SK-N-SH (cell line): ENCODE data around the gene SULT2A1. TPM values are rescaled to one million over a fixed set of nuclear protein-coding genes. Genes with fewer than 3 reads are reported as not detected.

Source experiments
- CTCF ChIA-PET: fragments of 300-600, 350-600 bp; formaldehyde crosslinking; extraction: SDS; loops from one replicate; lab custom pipeline; 2021; lab: Yijun Ruan, JAX
- POLR2A ChIA-PET: fragments of 350-600 bp; sonication (Branson Sonifier 250); formaldehyde crosslinking; extraction: SDS; loops from one replicate; lab custom pipeline; 2020; ENCODE audit warnings: antibody characterized with exemption, inconsistent platforms; lab: Yijun Ruan, JAX
- DNase-seq: peaks from one replicate; pipeline ENCODE4 v3.0.0; 2012
- H2AFZ ChIP-seq: fragments of 200-600 bp; sonication (generic); 2 replicates; pipeline ENCODE4 v1.8.1; 2016; ENCODE audit warnings: antibody characterized with exemption, mild to moderate bottlenecking, low read depth
- H3F3A ChIP-seq: fragments of 200-600 bp; sonication (generic); replicated peaks from 2 replicates; pipeline ENCODE3; 2016; ENCODE audit warnings: antibody characterized with exemption, mild to moderate bottlenecking; ENCODE audit not compliant: insufficient read depth
- H3K27ac ChIP-seq, 2 experiments: fragments of 200-500 bp in 1 of 2; fragments of 200-600 bp in 1 of 2; sonication (Bioruptor generic) in 1 of 2; sonication (generic), shearing (Covaris generic) in 1 of 2; 2 replicates each; pipeline versions ENCODE4 v1.5.1 to v1.6.1; 2014 to 2016; ENCODE audit warnings: low read depth in 2 of 2, inconsistent platforms in 1 of 2, low read length in 1 of 2, mild to moderate bottlenecking in 1 of 2, mixed read lengths in 1 of 2
- H3K27me3 ChIP-seq: fragments of 200-600 bp; sonication (generic), shearing (Covaris generic); 2 replicates; pipeline ENCODE4 v1.6.1; 2016; ENCODE audit warnings: mixed run types; ENCODE audit not compliant: insufficient read depth
- H3K36me3 ChIP-seq, 2 experiments: fragments of 200-500 bp in 1 of 2; fragments of 200-600 bp in 1 of 2; sonication (Bioruptor generic) in 1 of 2; sonication (generic) in 1 of 2; replicated peaks in 1 of 2; 2 replicates each; pipeline versions ENCODE3 to v1.5.1; 2014 to 2016; ENCODE audit warnings: low read length in 1 of 2, mild to moderate bottlenecking in 1 of 2; ENCODE audit not compliant: insufficient read depth in 2 of 2, control insufficient read depth in 1 of 2
- H3K4me1 ChIP-seq, 2 experiments: fragments of 200-500 bp in 1 of 2; fragments of 200-600 bp in 1 of 2; sonication (Bioruptor generic) in 1 of 2; sonication (generic), shearing (Covaris generic) in 1 of 2; 2 replicates each; pipeline versions ENCODE4 v1.5.1 to v1.6.1; 2014 to 2016; ENCODE audit warnings: low read depth in 1 of 2, low read length in 1 of 2, mixed run types in 1 of 2; ENCODE audit not compliant: insufficient read depth in 2 of 2, control insufficient read depth in 1 of 2
- H3K4me2 ChIP-seq: fragments of 200-600 bp; sonication (generic), shearing (Covaris generic); 2 replicates; pipeline ENCODE4 v1.6.1; 2017; ENCODE audit warnings: mixed run types
- H3K4me3 ChIP-seq, 2 experiments: fragments of 200-500 bp in 1 of 2; fragments of 200-600 bp in 1 of 2; sonication (Bioruptor generic) in 1 of 2; sonication (generic), shearing (Covaris generic) in 1 of 2; 2 replicates each; pipeline versions ENCODE4 v1.5.1 to v1.8.1; 2014 to 2016; ENCODE audit warnings: low read depth in 2 of 2, inconsistent platforms in 1 of 2, low read length in 1 of 2, mild to moderate bottlenecking in 1 of 2, mixed read lengths in 1 of 2, moderate library complexity in 1 of 2
- H3K79me2 ChIP-seq: fragments of 200-600 bp; sonication (generic); 2 replicates; pipeline ENCODE4 v1.8.1; 2017; ENCODE audit warnings: mild to moderate bottlenecking; ENCODE audit not compliant: insufficient read depth
- H3K9ac ChIP-seq: fragments of 200-600 bp; sonication (generic); 2 replicates; pipeline ENCODE4 v1.6.1; 2017; ENCODE audit warnings: mixed run types
- H3K9me2 ChIP-seq: fragments of 200-600 bp; sonication (generic); 2 replicates; pipeline ENCODE4 v1.6.1; 2017; ENCODE audit warnings: mixed run types
- H3K9me3 ChIP-seq: fragments of 200-600 bp; sonication (generic); 2 replicates; pipeline ENCODE4 v1.6.1; 2017; ENCODE audit warnings: mixed run types, mild to moderate bottlenecking, moderate library complexity
- H4K20me1 ChIP-seq: fragments of 200-600 bp; sonication (generic); 2 replicates; pipeline ENCODE4 v1.6.1; 2017; ENCODE audit warnings: mild to moderate bottlenecking, mixed run types; ENCODE audit not compliant: insufficient read depth
- CHD2 ChIP-seq: fragments of 150-350 bp; IDR thresholded peaks from 2 replicates; pipeline ENCODE4 v1.6.1; 2018; ENCODE audit warnings: low read length; ENCODE audit not compliant: partially characterized antibody
- ELF1 ChIP-seq: IDR thresholded peaks from 2 replicates; pipeline ENCODE4 v1.4.0; 2012
- EP300 ChIP-seq, 2 experiments: IDR thresholded peaks; 2 replicates each; pipeline versions ENCODE4 v1.4.0 to v1.6.1; 2012; ENCODE audit warnings: borderline replicate concordance in 1 of 2, low read depth in 1 of 2, low read length in 1 of 2
- EZH2phosphoT487 ChIP-seq: fragments of 200-600 bp; sonication (generic); IDR thresholded peaks from 2 replicates; pipeline ENCODE4 v1.6.1; 2017; ENCODE audit warnings: low read depth, mixed run types, mild to moderate bottlenecking, antibody characterized with exemption, moderate library complexity, borderline replicate concordance
- FOXJ3 ChIP-seq: sonication (generic); formaldehyde crosslinking; IDR thresholded peaks from 2 replicates; pipeline ENCODE4 v1.5.1; 2020; ENCODE audit warnings: mild to moderate bottlenecking, missing genetic modification reagents
- FOXM1 ChIP-seq: IDR thresholded peaks from 2 replicates; pipeline ENCODE4 v1.4.0; 2012; ENCODE audit warnings: low read depth, mild to moderate bottlenecking
- GABPA ChIP-seq: IDR thresholded peaks from 2 replicates; pipeline ENCODE4 v1.4.0; 2012; ENCODE audit warnings: low read depth, mild to moderate bottlenecking
- GATA2 ChIP-seq: sonication (generic); formaldehyde crosslinking; IDR thresholded peaks from 2 replicates; pipeline ENCODE4 v1.5.0; 2020; ENCODE audit warnings: mild to moderate bottlenecking, missing genetic modification reagents
- MEF2A ChIP-seq: IDR thresholded peaks from 2 replicates; pipeline ENCODE4 v1.4.0; 2012; ENCODE audit warnings: low read depth, borderline replicate concordance
- NRF1 ChIP-seq: IDR thresholded peaks from 2 replicates; pipeline ENCODE4 v1.6.1; 2012; ENCODE audit warnings: low read depth, mild to moderate bottlenecking, low read length
- POLR2AphosphoS5 ChIP-seq: IDR thresholded peaks from 2 replicates; pipeline ENCODE4 v1.6.1; 2012; ENCODE audit warnings: low read depth, low read length
- RCOR1 ChIP-seq: fragments of 150-350 bp; IDR thresholded peaks from 2 replicates; pipeline ENCODE4 v1.6.1; 2017; ENCODE audit warnings: antibody characterized with exemption, low read length
- RFX5 ChIP-seq: IDR thresholded peaks from 2 replicates; pipeline ENCODE4 v1.6.1; 2012; ENCODE audit warnings: mild to moderate bottlenecking, improper control_type of control experiment, low read length
- RXRA ChIP-seq: IDR thresholded peaks from 2 replicates; pipeline ENCODE4 v1.4.0; 2012; ENCODE audit warnings: low read depth, mild to moderate bottlenecking, borderline replicate concordance
- SIN3A ChIP-seq: IDR thresholded peaks from 2 replicates; pipeline ENCODE4 v1.6.1; 2012; ENCODE audit warnings: low read depth, mild to moderate bottlenecking, low read length, moderate library complexity, borderline replicate concordance
- SMC3 ChIP-seq: IDR thresholded peaks from 2 replicates; pipeline ENCODE4 v1.6.1; 2012; ENCODE audit warnings: low read depth, low read length, improper control_type of control experiment
- YY1 ChIP-seq: IDR thresholded peaks from 2 replicates; pipeline ENCODE4 v1.4.0; 2012; ENCODE audit warnings: low read depth, mild to moderate bottlenecking
- WGBS: methylation state at CpG from one replicate; pipeline ENCODE4 v1.1.6; 2017; ENCODE audit warnings: low lambda C conversion rate; 5-methylcytosine and 5-hydroxymethylcytosine counted together
- polyA plus RNA-seq, 3 experiments: library from polyadenylated mRNA; depleted of rRNA; stranded (reverse); fragments of >200 nt; gene quantifications; 2 replicates each; pipeline ENCODE4 v1.2.3, GENCODE V29; 2012
- TF ChIP-seq, protein P1 (sequence below): IDR thresholded peaks from 2 replicates; pipeline ENCODE4 v1.4.0; 2012; ENCODE audit warnings: low read depth, borderline replicate concordance
- TF ChIP-seq, protein P2 (sequence below): fragments of 200-600 bp; sonication (generic); IDR thresholded peaks from 2 replicates; pipeline ENCODE4 v1.6.1; 2017; ENCODE audit warnings: antibody characterized with exemption, mild to moderate bottlenecking, moderate library complexity
- TF ChIP-seq, protein P3 (sequence below): fragments of 150-350 bp; IDR thresholded peaks from 2 replicates; pipeline ENCODE4 v1.6.1; 2016; ENCODE audit warnings: mild to moderate bottlenecking, low read depth, low read length
- TF ChIP-seq, protein P4 (sequence below): fragments of 150-350 bp; IDR thresholded peaks from 2 replicates; pipeline ENCODE4 v1.6.1; 2017; ENCODE audit warnings: antibody characterized with exemption, low read length, low read depth, borderline replicate concordance
- TF ChIP-seq, protein P5 (sequence below): IDR thresholded peaks from 2 replicates; pipeline ENCODE4 v1.4.0; 2012; ENCODE audit warnings: low read depth, borderline replicate concordance
- TF ChIP-seq, protein P6 (sequence below): IDR thresholded peaks from 2 replicates; pipeline ENCODE4 v1.4.0; 2012; ENCODE audit warnings: low read depth

Gene SULT2A1
- polyA plus RNA-seq, 1 of the 3 experiments (the other 2 are of a cell fraction): not detected

DNA sequence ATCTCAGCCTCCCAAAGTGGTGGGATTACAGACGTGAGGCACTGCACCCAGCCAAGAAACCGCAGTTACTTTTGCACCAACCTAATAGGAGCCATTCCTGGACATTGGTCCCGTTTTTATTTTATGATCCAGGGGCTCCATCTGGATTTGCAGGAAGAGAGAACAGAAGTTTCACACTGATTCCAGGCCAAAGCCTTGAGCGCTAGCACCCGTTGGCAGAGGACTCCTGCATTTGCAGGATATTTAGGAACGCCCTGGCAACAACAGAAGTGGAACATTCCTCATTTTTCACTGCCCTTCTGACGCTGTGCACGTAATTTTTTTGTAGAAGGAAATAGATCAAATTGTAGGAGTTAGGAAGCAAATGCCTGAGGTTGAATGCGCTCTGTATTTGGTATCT lies 11.7 kb upstream of the SULT2A1 start:
- Histone ChIP-seq H3F3A (no peaks in the 10 kb centered on the region), H3K4me3 (no peak overlapping the region), H3K4me1 (no peaks in the 10 kb centered on the region), H3K27me3 (peaks cover 58% of the 10 kb centered on the region), H3K9me3 (no peaks in the 10 kb centered on the region), H3K9ac (no peak overlapping the region), H4K20me1 (no peaks in the 10 kb centered on the region), H2AFZ (no peak overlapping the region), H3K9me2 (no peaks in the 10 kb centered on the region), H3K27ac (no peak overlapping the region), H3K36me3 (no peaks in the 10 kb centered on the region), H3K79me2 (no peaks in the 10 kb centered on the region), H3K4me2 (no peak overlapping the region)
- 22% methylated on average over 8 of the region's 9 CpGs for WGBS
- POLR2A ChIA-PET: no interaction called here
- CTCF ChIA-PET: no interaction called here
- no peak for DNase-seq
- TF ChIP-seq, protein P1, sequence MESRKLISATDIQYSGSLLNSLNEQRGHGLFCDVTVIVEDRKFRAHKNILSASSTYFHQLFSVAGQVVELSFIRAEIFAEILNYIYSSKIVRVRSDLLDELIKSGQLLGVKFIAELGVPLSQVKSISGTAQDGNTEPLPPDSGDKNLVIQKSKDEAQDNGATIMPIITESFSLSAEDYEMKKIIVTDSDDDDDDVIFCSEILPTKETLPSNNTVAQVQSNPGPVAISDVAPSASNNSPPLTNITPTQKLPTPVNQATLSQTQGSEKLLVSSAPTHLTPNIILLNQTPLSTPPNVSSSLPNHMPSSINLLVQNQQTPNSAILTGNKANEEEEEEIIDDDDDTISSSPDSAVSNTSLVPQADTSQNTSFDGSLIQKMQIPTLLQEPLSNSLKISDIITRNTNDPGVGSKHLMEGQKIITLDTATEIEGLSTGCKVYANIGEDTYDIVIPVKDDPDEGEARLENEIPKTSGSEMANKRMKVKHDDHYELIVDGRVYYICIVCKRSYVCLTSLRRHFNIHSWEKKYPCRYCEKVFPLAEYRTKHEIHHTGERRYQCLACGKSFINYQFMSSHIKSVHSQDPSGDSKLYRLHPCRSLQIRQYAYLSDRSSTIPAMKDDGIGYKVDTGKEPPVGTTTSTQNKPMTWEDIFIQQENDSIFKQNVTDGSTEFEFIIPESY: no peak
- TF ChIP-seq, protein P2, sequence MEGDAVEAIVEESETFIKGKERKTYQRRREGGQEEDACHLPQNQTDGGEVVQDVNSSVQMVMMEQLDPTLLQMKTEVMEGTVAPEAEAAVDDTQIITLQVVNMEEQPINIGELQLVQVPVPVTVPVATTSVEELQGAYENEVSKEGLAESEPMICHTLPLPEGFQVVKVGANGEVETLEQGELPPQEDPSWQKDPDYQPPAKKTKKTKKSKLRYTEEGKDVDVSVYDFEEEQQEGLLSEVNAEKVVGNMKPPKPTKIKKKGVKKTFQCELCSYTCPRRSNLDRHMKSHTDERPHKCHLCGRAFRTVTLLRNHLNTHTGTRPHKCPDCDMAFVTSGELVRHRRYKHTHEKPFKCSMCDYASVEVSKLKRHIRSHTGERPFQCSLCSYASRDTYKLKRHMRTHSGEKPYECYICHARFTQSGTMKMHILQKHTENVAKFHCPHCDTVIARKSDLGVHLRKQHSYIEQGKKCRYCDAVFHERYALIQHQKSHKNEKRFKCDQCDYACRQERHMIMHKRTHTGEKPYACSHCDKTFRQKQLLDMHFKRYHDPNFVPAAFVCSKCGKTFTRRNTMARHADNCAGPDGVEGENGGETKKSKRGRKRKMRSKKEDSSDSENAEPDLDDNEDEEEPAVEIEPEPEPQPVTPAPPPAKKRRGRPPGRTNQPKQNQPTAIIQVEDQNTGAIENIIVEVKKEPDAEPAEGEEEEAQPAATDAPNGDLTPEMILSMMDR: no peak
- TF ChIP-seq FOXJ3: no peak
- no peak for TF ChIP-seq GATA2
- TF ChIP-seq MEF2A: no peak
- no peak for TF ChIP-seq RCOR1
- TF ChIP-seq GABPA: no peak
- TF ChIP-seq RXRA: no peak

DNA sequence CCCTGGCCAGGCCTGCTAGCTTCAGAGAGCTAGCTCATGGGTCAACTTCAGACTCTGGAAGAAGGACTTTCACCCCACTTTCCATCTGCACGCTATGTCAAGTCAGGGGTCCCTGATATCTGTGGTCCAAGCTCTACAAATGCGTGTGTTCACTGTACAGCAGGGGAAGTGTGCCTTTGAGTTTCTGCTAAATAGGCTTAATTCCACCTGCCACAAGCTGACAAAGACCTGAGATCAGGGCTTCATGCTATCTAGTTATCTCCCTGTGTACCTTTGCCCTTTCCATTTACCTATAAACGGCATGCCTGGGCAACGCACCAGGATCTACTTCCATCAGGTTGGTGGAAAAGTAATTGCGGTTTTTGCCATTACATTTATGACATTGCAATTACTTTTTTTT lies 10.7 kb upstream of the SULT2A1 start:
- DNase-seq: no peak
- Histone ChIP-seq H3K27ac (no peak overlapping the region), H3K27me3 (peaks cover 48% of the 10 kb centered on the region), H3K9me2 (no peaks in the 10 kb centered on the region), H2AFZ (no peak overlapping the region), H3K4me1 (no peaks in the 10 kb centered on the region; a peak in 1 of 4 replicates), H3K9me3 (no peaks in the 10 kb centered on the region), H3K4me3 (no peak overlapping the region), H3K9ac (no peak overlapping the region), H3K4me2 (no peak overlapping the region), H3F3A (no peaks in the 10 kb centered on the region)
- POLR2A ChIA-PET: no interaction called here
- CTCF ChIA-PET: no interaction called here
- TF ChIP-seq MEF2A (no peak), SIN3A (no peak), RFX5 (no peak), SMC3 (no peak), YY1 (no peak), EP300 (IDR thresholded peaks at IDR 0.05; ENCODE audit: borderline replicate concordance in 1 of 2, low read depth in 1 of 2, low read length in 1 of 2) (no peak), CHD2 (no peak), FOXM1 (no peak), NRF1 (no peak), ELF1 (no peak), EZH2phosphoT487 (no peak), POLR2AphosphoS5 (no peak), FOXJ3 (no peak)
- TF ChIP-seq, protein P3, sequence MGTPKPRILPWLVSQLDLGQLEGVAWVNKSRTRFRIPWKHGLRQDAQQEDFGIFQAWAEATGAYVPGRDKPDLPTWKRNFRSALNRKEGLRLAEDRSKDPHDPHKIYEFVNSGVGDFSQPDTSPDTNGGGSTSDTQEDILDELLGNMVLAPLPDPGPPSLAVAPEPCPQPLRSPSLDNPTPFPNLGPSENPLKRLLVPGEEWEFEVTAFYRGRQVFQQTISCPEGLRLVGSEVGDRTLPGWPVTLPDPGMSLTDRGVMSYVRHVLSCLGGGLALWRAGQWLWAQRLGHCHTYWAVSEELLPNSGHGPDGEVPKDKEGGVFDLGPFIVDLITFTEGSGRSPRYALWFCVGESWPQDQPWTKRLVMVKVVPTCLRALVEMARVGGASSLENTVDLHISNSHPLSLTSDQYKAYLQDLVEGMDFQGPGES: no peak
- TF ChIP-seq, protein P4, sequence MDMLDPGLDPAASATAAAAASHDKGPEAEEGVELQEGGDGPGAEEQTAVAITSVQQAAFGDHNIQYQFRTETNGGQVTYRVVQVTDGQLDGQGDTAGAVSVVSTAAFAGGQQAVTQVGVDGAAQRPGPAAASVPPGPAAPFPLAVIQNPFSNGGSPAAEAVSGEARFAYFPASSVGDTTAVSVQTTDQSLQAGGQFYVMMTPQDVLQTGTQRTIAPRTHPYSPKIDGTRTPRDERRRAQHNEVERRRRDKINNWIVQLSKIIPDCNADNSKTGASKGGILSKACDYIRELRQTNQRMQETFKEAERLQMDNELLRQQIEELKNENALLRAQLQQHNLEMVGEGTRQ: no peak
- TF ChIP-seq, protein P5, sequence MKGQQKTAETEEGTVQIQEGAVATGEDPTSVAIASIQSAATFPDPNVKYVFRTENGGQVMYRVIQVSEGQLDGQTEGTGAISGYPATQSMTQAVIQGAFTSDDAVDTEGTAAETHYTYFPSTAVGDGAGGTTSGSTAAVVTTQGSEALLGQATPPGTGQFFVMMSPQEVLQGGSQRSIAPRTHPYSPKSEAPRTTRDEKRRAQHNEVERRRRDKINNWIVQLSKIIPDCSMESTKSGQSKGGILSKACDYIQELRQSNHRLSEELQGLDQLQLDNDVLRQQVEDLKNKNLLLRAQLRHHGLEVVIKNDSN: no peak
- TF ChIP-seq, protein P6, sequence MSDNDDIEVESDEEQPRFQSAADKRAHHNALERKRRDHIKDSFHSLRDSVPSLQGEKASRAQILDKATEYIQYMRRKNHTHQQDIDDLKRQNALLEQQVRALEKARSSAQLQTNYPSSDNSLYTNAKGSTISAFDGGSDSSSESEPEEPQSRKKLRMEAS: no peak
- TF ChIP-seq, all 33 proteins: peak for 0
- WGBS: 24% methylated on average over 5 of the region's 5 CpGs
- Histone ChIP-seq H3K36me3 (no peaks in the 10 kb centered on the region), H4K20me1 (no peaks in the 10 kb centered on the region), H3K79me2 (no peaks in the 10 kb centered on the region)
